ENCODE data around the gene CRY2. TPM values are rescaled to one million over a fixed set of nuclear protein-coding genes. Genes with fewer than 3 reads are reported as not detected.
A peak's percentile ranks its signal among the peaks of the same experiment; 100 is the strongest.

CRY2 gene
- total and polyA plus RNA-seq, 2 of the 13 experiments (the other 11 are each of a cell fraction or from before 2014, with no cell fraction given) = 10.1 to 12.2 TPM

DNA sequence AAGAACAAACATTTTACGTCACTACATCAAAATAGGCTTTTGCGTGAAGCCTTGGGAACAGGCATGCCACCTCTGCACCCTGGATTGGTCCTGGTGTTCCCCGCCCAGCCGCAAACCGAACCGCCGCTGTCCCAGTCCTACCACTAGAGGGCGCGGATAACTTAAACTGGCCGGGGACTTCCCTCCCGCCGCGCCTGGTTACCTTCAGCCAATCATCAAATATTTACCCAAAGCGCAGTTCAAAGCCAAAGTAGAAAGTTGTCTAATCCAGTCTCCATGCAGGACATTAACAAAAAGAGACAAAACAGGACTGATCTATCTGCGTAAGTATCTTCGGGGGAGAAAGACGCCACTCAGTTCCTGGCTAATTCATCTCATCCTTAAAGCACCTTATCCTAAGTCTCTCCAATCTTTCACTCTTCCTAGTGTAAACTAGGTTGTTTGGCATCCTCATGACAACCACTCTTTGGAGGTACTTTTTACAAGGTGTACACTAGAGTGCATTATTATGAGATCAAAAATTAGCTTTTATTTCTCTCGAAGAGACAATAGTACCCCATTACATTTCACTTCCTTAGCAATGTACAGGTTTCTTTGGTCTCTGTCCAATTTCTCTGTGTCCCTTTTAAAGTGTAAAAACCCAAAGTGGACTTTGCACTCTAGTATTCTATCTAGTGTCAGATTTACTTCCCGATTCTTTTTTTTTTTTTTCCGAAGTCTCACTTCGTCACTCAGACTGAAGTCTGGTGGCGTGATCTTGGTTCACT lies 3.9 kb upstream of the CRY2 start (continued):
- TF ChIP-seq, protein P1, sequence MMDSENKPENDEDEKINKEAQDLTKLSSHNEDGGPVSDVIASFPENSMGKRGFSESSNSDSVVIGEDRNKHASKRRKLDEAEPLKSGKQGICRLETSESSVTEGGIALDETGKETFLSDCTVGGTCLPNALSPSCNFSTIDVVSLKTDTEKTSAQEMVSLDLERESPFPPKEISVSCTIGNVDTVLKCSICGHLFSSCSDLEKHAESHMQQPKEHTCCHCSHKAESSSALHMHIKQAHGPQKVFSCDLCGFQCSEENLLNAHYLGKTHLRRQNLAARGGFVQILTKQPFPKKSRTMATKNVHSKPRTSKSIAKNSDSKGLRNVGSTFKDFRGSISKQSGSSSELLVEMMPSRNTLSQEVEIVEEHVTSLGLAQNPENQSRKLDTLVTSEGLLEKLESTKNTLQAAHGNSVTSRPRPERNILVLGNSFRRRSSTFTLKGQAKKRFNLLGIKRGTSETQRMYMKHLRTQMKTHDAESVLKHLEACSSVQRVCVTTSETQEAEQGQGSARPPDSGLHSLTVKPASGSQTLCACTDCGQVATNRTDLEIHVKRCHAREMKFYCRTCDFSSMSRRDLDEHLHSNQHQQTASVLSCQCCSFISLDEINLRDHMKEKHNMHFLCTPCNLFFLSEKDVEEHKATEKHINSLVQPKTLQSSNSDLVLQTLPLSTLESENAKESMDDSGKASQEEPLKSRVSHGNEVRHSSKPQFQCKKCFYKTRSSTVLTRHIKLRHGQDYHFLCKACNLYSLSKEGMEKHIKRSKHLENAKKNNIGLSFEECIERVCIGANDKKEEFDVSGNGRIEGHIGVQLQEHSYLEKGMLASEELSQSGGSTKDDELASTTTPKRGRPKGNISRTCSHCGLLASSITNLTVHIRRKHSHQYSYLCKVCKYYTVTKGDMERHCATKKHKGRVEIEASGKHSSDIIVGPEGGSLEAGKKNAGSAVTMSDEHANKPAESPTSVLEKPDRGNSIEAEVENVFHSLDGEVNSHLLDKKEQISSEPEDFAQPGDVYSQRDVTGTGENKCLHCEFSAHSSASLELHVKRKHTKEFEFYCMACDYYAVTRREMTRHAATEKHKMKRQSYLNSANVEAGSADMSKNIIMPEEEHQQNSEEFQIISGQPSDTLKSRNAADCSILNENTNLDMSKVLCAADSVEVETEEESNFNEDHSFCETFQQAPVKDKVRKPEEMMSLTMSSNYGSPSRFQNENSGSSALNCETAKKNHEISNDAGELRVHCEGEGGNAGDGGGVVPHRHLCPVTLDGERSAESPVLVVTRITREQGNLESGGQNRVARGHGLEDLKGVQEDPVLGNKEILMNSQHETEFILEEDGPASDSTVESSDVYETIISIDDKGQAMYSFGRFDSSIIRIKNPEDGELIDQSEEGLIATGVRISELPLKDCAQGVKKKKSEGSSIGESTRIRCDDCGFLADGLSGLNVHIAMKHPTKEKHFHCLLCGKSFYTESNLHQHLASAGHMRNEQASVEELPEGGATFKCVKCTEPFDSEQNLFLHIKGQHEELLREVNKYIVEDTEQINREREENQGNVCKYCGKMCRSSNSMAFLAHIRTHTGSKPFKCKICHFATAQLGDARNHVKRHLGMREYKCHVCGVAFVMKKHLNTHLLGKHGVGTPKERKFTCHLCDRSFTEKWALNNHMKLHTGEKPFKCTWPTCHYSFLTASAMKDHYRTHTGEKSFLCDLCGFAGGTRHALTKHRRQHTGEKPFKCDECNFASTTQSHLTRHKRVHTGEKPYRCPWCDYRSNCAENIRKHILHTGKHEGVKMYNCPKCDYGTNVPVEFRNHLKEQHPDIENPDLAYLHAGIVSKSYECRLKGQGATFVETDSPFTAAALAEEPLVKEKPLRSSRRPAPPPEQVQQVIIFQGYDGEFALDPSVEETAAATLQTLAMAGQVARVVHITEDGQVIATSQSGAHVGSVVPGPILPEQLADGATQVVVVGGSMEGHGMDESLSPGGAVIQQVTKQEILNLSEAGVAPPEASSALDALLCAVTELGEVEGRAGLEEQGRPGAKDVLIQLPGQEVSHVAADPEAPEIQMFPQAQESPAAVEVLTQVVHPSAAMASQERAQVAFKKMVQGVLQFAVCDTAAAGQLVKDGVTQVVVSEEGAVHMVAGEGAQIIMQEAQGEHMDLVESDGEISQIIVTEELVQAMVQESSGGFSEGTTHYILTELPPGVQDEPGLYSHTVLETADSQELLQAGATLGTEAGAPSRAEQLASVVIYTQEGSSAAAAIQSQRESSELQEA (CRISPR knock-in tag; IDR thresholded peaks at IDR 0.05; ENCODE audit: not compliant biosample characterization) = no peak
- peak; percentile 80 for TF ChIP-seq SAP130 (CRISPR knock-in tag; IDR thresholded peaks at IDR 0.05; ENCODE audit: low read depth)
- TF ChIP-seq NFKB2 (CRISPR knock-in tag; IDR thresholded peaks at IDR 0.05; ENCODE audit: borderline replicate concordance) = no peak
- TF ChIP-seq ZZZ3 (CRISPR knock-in tag; IDR thresholded peaks at IDR 0.05; ENCODE audit: borderline replicate concordance) = peak; percentile 29; the same call in 1 of the 2 replicates
- TF ChIP-seq, protein P2, sequence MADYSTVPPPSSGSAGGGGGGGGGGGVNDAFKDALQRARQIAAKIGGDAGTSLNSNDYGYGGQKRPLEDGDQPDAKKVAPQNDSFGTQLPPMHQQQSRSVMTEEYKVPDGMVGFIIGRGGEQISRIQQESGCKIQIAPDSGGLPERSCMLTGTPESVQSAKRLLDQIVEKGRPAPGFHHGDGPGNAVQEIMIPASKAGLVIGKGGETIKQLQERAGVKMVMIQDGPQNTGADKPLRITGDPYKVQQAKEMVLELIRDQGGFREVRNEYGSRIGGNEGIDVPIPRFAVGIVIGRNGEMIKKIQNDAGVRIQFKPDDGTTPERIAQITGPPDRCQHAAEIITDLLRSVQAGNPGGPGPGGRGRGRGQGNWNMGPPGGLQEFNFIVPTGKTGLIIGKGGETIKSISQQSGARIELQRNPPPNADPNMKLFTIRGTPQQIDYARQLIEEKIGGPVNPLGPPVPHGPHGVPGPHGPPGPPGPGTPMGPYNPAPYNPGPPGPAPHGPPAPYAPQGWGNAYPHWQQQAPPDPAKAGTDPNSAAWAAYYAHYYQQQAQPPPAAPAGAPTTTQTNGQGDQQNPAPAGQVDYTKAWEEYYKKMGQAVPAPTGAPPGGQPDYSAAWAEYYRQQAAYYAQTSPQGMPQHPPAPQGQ (CRISPR knock-in tag; IDR thresholded peaks at IDR 0.05; ENCODE audit: borderline replicate concordance) = no peak
- TF ChIP-seq NR2C2 (CRISPR knock-in tag; IDR thresholded peaks at IDR 0.05; ENCODE audit: borderline replicate concordance) = 0 out of 2 replicates have a peak, but pooled peaks have one; percentile 48
- TF ChIP-seq ZNF44 (CRISPR knock-in tag; IDR thresholded peaks at IDR 0.05) = 0 out of 2 replicates have a peak, but pooled peaks have one; percentile 69
- TF ChIP-seq BCL6 (CRISPR knock-in tag; IDR thresholded peaks at IDR 0.05) = peak; percentile 59
- TF ChIP-seq, protein P3, sequence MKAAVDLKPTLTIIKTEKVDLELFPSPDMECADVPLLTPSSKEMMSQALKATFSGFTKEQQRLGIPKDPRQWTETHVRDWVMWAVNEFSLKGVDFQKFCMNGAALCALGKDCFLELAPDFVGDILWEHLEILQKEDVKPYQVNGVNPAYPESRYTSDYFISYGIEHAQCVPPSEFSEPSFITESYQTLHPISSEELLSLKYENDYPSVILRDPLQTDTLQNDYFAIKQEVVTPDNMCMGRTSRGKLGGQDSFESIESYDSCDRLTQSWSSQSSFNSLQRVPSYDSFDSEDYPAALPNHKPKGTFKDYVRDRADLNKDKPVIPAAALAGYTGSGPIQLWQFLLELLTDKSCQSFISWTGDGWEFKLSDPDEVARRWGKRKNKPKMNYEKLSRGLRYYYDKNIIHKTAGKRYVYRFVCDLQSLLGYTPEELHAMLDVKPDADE (CRISPR knock-in tag; IDR thresholded peaks at IDR 0.05) = no peak
- TF ChIP-seq, protein P4, sequence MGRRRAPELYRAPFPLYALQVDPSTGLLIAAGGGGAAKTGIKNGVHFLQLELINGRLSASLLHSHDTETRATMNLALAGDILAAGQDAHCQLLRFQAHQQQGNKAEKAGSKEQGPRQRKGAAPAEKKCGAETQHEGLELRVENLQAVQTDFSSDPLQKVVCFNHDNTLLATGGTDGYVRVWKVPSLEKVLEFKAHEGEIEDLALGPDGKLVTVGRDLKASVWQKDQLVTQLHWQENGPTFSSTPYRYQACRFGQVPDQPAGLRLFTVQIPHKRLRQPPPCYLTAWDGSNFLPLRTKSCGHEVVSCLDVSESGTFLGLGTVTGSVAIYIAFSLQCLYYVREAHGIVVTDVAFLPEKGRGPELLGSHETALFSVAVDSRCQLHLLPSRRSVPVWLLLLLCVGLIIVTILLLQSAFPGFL (CRISPR knock-in tag; IDR thresholded peaks at IDR 0.05) = no peak
- peak; percentile 43; the same call in 1 of the 3 replicates for TF ChIP-seq MXI1 (IDR thresholded peaks at IDR 0.05; ENCODE audit: borderline replicate concordance, low read depth, low read length)
- TF ChIP-seq ZBTB7B (CRISPR knock-in tag; IDR thresholded peaks at IDR 0.05) = no peak
- TF ChIP-seq, protein P5, sequence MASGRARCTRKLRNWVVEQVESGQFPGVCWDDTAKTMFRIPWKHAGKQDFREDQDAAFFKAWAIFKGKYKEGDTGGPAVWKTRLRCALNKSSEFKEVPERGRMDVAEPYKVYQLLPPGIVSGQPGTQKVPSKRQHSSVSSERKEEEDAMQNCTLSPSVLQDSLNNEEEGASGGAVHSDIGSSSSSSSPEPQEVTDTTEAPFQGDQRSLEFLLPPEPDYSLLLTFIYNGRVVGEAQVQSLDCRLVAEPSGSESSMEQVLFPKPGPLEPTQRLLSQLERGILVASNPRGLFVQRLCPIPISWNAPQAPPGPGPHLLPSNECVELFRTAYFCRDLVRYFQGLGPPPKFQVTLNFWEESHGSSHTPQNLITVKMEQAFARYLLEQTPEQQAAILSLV (CRISPR knock-in tag; IDR thresholded peaks at IDR 0.05; ENCODE audit: borderline replicate concordance) = no peak

All from HepG2 (cell line).